Posterior vena cava (tissue), 2 donors: ENCODE data around the gene ZDHHC11. TPM values are rescaled to one million over a fixed set of nuclear protein-coding genes. Genes with fewer than 3 reads are reported as not detected.
"Not testable (repeated sequence)": the region's sequence is repeated elsewhere in the genome, so short reads cannot be mapped to it uniquely, and the experiment has no call there.

Source experiments
- DNase-seq: peaks from one replicate; pipeline ENCODE4 v3.0.0-alpha.2; 2020; ENCODE audit warnings: low spot score
- intact Hi-C, 2 donors: fragments of 100-400 bp; cut with DNase I; formaldehyde crosslinking; loops; one replicate each; pipeline versions ENCODE4 v1.14.1 to v1.14.2; 2022 to 2023
- total RNA-seq, 2 donors: library from RNA; stranded (reverse); fragmentation: NEBNext Ultra II Directional; extraction: Animal tissue kit (Norgen Biotek cat#: 25700); gene quantifications; one replicate each; pipeline ENCODE4 v1.2.1, GENCODE V29; 2021
- donor health status: DM: yes; HTN: yes; CAD: no.
- donor health status: DM: yes; HTN: yes; CAD: no.

ZDHHC11 gene
- total RNA-seq, 2 donors from 2014 or later = 8.9 to 29.1 TPM

DNA sequence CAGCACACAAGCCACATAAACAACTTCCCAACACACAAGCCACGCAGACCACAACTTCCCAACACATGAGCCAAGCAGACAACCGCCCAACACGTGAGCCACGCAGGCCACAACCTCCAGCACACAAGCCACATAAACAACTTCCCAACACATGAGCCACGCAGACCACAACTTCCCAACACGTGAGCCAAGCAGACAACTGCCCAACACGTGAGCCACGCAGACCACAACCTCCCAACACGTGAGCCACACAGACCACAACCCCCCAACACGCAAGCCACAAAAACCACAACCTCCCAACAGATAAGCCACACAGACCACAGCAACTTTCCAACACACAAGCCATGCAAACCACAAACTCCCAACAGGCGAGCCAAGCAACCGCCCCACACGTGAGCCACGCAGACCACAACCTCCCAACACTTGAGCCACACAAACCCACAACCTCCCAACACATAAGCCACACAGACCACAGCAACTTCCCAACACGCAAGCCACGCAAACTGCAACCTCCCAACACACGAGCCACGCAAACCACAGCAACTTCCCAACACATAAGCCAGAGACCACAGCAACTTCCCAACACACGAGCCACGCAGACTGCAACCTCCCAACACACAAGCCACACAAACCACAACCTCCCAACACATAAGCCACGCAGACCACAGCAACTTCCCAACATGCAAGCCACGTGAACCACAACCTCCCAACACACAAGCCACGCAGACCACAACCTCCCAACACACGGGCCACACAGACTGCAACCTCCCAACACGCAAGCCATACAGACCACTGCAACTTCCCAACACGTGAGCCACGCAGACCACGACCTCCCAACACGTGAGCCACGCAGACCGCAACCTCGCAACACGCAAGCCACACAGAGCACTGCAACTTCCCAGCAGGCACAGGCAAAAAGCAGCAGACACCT is 31.7 kb upstream of the ZDHHC11 start:
- peak; percentile 47 for DNase-seq
- intact Hi-C loops = loop anchor here in 1 of 2 donors (5.0 kb wide), 1 partner anchor 545 kb away; no protein-coding TSS in a partner anchor

DNA sequence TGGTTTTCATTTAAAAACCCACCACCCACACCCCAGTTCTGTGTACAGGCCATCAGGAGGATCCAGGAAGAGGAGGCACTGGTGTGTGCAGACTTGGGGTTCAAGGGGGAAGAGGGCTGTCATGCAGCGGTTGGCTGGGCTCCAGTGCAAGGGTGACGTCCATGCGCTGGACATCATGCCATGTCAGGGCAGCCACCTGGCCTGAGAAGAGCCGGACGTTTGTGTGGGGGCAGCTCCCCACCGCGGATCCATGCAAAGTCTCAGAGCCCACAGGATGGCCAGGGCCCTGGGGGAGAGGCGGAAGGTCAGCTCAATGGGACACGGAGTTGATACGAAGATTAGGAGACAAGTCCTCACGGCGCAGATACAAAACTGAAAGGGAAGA is 30.8 kb upstream of the ZDHHC11 start:
- peak; percentile 55 for DNase-seq
- intact Hi-C loops = loop anchor here in 1 of 2 donors (5.0 kb wide), 1 partner anchor 544 kb away; no protein-coding TSS in a partner anchor

DNA sequence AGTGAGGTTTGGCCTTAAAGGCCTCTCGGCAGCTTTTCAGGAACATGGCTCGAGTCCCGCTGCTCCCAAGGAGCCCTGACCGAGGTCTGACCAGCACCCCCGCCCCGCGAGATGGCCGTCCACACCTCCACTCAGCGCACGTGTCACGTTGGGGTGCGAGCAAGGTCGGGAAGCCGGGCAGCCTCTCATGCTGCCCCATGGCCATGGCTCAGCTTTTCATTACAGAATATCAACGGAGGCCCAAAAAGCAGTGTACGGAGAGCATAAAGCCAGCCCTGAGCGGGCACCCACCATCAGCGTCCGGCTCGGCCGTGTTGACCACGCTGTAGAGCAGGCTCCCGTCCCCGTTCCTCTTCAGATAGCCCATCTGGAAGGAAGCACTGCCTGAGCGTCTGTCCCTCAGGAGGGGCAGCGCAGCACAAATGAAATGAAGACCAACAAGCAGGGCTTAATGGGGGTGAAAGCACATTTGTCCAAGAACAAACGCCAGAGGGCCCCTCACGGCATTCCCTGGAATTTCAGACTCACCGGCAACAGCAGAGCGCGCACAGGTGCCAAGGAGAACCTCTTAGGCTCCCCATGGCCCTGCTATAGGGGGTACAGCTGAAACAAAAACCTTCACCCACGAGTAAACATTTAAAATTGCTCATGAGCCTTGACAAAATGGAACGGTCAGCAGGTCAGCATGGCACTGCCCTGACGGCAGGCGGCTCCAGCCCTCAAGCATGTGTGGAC is 30.2 kb upstream of the ZDHHC11 start:
- DNase-seq = peak; percentile 61
- intact Hi-C loops = loop anchor here in 1 of 2 donors (5.0 kb wide), 1 partner anchor 544 kb away; no protein-coding TSS in a partner anchor

DNA sequence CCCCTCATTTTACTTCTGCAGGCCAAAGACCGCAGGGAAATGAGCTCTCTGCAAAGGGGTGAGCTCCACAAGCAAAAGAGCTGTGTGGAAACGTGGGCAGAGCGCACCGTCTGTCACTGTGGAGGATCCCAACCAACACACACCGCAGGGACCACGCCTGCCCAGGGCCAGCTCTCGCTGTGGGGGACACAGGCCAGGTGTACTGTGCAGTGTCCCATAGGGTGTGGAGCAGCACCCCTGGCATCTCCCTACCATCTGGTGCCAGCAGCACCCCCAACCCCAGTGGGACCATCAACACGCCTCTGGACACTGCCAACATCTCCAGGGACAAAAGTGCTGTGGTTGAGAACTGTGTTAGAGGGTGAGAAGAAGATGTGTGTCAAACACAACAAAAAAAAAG is 27.9 kb upstream of the ZDHHC11 start:
- intact Hi-C loops, DNase-seq: not testable (repeated sequence)

DNA sequence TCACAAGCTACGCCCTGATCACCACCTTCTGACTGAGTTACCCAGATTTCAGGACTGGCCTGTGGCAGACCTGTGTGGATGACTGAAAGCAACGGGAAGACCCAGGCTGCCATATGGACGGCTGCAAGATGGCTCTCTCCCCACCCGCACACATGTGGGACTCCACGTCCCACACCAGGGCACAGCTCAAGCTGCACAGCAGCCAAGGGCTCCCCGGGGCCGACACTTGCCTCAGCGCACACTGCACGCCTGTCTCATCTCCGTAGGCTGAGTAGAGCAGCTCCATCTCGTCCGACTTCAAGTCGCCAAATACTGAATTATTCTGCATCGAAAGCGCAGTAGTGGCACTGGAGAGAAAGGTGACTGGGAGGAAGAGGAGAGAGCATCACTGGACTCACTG is 27.3 kb upstream of the ZDHHC11 start:
- intact Hi-C loops = no loop called here
- DNase-seq = no peak

DNA sequence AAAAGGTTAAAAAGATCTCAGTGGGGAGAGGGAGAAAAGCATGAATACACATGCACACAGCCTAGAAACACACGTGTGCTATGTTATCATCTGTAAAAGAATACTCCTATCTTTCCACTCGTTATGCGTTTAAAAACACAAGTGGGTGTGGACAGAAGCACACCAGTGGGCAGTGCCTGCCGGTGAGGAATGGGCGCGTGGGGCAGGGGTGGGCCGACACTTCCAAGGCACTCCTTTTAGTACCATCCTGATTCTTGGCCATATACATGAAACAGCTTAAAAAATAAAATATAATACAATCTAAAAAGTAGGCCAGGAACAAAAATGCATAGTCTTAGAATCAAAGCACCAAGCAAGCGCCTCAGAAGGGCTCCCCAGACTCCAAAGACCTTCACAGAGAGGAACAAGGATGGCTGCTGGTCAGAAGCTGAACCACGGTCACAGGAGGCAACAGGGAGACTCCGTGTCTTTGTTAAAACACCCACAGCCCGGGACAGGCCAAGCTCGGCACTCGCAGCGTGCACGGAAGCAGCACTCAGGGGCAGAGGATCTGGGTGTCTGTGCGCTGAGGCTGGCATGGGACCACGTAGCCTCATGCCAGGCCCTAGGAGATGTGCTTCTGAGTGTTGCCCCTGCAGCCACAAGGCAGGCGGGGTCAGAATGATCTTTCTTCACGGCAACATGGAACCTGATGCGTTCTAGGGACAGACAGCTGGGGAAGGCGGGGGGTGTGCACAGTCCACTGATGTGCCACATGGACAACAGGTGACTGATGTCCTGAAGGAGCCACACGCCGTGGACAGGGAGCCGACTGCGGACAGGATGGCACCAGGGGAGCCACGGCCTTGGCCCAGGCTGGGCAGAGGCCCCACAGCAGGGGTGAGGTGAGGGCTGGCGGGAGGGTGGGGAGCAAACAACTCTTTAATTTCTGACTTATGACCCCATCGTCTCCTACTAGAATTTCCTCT is 25.9 kb upstream of the ZDHHC11 start:
- DNase-seq = no peak
- intact Hi-C loops = no loop called here

DNA sequence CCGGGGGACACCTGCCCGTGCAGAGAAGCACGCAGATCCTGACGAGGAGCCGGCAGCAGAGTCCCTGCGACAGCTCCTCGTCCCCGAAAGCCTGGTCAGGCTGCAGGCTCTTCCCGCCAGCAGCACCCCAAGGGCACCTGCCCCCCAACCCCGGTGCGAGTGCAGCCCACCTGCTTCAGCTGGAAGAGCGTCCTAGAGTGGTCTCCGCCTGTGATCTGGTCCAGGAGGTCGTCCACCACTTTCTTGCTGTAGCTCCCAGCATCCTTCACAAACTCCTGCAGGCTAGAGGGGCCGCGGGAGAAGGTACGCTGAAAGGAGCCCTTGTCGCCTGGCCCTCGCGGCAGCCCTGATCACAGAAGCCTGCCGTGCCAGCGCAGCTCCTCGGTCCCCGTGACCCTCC is 25.1 kb upstream of the ZDHHC11 start:
- intact Hi-C loops = no loop called here
- no peak for DNase-seq

DNA sequence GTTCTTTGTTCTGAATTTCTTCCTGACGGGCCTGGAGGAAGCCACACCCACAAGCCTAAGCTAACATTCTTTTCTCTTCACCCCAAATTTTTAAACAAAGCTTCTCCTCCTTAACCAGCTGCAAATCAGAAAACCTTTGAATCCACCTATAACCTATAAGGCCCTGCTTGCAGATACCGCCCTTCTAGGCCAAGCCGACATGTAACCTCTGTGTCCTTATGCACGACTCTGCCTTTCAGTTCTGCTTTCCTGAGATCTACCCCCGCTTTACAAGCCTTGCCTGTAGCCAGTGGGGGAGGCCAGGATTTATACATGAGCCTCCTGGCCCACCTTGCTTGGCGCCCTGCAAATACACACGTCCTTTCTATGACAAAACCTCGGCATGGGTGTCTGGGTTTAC is 22.5 kb upstream of the ZDHHC11 start:
- no peak for DNase-seq
- intact Hi-C loops = no loop called here

DNA sequence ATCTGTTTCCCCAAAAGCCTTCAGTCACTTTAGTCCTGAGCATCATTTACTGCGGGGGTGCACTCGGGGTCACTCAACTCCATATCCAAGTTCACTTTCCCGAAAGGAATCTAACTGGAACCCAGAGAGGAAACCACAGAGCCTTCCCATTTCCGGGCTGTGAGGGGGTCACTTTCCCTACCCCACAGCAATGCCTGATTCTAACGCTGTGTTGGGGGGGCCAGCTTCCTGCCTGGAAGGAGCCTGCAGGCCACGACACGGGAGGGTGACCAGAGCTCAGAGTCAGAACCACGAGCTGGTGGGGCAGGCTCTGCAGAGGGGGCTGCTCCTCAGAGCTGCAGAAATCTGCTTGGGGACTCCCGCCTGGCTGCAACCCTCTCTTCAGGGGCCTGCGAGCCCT is 21.5 kb upstream of the ZDHHC11 start:
- intact Hi-C loops = no loop called here

DNA sequence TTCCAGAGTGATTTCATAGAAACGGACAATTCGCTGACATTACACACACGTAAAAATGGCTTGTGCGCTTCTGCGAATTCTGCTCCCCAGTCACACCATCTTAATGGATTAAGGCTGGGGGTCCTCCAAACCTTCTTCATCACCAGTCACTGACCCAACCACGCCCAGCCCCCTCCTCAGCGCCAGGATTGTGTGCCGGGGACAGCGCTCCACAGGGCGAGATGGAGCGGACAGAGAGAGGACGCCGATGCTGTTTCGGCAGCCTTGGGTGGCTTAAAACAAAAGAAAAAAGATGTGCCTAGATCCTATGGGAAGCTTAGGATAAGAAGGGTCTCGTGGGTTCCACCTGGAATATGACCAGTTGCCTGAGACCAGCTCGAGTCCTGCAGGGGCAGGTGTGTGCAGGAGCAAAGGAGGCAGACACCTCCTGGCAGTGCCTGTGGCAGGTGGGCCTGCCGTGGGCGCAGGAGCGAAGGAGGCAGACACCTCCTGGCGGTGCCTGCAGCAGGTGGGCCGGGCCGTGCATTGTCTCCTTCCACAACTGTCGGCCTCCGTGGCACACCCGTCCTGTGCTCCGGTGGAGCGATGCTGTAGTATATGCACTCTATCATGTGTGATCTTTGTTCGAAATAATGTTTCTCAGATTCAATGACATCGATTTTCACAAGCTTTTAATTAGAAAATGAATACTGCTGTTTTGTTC is 21.0 kb upstream of the ZDHHC11 start:
- no peak for DNase-seq
- intact Hi-C loops = no loop called here

More for the DNA sequence above, 21.5 kb upstream of the ZDHHC11 start:
- DNase-seq = no peak

DNA sequence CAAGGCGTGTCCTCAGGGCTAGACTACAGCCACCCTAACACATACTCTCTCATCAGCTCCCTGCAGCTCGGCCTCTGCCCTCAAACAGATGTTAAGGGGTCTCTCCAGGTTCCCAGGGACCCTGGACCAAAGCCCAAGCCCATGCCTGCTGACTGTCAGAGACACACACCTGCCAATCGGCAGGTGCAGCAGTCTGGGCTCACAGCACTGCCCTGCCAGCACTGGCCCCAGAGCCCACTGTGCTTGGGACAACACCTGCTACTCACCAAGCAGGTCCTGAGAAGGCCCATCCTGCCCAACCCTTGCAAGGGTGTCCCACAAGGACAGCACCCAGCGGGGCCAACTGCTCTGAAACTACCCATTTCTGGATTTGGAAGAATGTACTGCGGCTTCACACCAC is 20.2 kb upstream of the ZDHHC11 start:
- DNase-seq = no peak
- intact Hi-C loops = no loop called here

DNA sequence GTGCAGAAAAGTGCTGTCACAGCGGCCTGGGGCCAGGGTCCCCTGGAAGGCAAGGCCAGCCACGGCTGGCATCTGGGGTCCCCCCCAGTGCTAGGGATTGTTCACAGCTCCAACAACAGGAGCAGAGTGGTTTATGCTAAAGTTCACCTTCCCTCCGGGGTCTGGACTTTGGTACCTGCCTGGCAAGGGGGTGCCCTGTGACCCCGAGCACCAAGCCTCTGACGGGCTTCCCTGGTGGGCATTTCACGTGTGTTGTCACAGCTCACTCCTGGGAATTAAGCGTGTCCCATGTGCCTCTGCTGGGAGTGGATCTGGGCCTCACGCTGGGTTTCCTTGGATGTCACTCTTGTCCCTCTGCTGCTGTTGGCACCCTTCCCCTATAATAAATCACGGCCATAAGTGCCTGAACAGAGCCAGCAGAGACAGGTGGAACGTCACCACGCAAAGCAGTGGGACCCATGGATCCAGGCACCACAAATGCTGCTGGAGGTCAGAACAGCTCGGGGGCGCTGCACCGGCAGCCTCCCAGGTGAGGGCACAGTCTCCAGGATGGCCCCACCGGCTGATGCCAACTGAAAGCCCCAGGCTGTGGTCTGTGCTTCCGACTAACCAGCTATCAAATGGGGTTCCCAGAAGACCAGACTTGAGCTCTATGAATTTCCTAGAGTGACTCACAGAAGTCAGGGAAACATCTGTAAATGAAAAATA is 17.8 kb upstream of the ZDHHC11 start:
- DNase-seq = no peak
- intact Hi-C loops = no loop called here

DNA sequence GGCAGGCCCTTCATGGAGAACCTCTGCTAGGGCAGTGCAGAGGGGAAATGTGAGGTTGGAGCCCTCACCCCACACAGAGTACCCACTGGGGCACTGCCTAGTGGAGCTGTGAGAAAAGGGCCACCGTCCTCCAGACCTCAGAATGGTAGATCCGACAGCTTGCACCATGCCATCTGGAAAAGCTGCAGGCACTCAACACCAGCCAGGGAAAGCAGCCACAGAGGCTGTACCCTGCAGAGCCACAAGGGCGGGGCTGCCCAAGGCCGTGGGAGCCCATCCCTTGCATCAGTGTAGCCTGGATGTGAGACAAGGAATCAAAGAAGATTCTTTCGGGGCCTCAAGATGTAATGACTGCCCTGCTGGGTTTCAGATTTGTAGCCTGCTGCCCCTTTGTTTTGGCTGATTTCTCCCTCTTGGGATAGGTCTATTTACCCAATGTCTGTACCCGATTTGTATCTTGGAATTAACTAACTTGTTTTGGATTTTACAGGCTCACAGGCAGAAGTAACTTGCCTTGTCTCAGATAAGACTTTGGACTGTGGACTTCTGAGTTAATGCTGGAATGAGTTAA is 16.6 kb upstream of the ZDHHC11 start:
- intact Hi-C loops = no loop called here
- DNase-seq = no peak

DNA sequence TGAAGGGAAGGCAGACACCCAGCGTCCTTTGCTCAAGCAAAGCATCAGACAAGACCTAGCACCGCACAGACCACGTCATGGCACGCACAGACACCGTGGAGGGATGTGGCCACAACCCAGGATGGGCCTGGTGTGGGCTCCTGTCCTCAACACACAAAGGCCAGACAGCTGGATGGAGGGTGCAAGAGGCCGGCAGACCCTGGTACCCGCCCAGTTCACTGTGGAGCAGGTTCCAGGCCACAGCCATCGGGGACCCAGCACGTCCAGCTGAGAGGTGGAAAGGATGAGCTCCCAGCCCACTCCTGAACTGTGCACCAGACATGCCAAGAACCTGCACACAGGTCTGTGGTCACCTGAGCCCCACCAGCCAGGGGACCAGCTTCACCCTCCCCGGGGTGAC is 15.0 kb upstream of the ZDHHC11 start:
- intact Hi-C loops = no loop called here
- no peak for DNase-seq

DNA sequence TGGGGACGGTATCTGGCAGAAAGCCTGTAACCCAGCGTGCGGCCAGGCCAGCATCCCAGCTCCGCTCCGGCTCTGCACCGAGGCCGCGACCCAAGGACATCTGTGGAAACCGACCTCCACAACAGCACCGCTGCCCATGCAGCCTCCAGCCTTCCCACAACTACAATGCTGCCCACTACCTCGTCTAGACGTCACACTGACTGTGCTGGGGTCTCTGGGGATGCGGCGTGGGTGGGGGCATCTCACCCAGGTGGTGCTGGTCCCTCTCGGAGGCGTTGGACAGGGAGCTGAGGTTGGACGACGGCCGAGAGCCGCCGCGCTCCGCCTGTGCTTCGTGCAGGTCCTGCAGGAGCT is 14.4 kb upstream of the ZDHHC11 start:
- intact Hi-C loops = no loop called here
- DNase-seq = no peak

DNA sequence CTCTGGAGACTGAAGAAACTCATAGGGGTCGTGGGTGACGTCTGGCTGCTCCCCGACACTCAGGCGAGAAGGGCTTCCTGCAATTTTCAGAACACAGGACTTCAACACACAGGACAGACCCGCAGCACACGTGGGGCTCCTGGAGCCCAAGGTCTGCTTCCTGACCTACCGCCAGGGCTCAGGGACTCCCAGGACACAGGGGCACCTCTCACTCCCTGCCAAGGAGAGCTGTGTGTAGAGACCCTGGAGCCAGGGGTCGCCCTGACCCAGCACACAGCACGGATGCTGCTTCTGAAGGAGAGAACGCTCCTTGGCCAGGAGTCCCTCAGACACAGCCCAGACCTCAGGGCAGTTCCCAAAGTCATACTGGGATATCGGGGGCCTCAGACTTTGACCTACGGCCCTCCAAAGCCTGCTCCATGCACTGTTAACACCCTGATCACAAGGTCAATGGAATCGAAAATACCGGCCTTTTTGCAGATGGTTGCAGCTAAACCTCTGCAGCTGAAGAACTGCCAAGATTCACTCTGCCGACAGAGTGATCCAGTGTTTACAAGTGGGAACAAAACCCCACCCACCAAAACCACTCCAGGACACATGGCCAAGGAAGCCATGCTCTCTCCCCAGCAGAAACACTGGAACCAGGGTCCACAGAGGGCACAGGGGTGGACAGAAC is 13.8 kb upstream of the ZDHHC11 start:
- intact Hi-C loops = no loop called here
- no peak for DNase-seq

DNA sequence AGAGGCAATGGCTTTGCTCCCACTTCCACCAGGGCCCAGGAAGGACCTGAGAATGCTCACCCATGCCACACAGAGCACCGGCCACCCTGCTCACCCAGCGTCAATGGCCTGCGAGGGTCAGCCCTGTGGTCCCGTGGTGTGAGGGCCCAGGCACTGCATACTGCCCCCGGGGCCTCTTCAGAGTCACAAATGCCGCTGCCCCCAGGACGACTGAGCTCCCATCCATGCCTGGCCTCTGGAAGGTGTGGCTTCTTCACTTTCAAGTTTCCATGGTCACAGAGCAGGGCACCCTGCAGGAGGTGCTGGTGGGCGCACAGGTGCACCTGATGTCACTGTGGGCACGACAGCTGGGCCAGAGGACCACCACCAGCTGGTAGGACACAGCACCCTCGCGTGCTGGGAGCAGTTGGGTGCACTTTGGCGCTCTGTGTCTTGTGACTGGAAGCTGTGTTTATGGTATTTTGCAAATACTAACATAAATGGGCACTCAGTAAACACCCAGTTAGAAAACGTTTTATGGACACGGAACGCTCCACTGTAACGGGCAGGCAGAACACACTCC is 12.5 kb upstream of the ZDHHC11 start:
- intact Hi-C loops = no loop called here
- no peak for DNase-seq
